Fibroblast of pulmonary artery (primary cell): ENCODE data around the gene ABCF2.

Experiments
- DNase-seq: peaks from one replicate; pipeline ENCODE4 v3.0.0-alpha.2; 2010; ENCODE audit warnings: low read depth
- H3K4me3 ChIP-seq: replicated peaks from 2 replicates; pipeline ENCODE4 v1.5.1; 2011; ENCODE audit warnings: low read depth, mild to moderate bottlenecking, control low read depth, low read length, moderate library complexity
- TF ChIP-seq, protein P1 (sequence below): IDR thresholded peaks from 2 replicates; pipeline ENCODE4 v1.5.1; 2011; ENCODE audit warnings: mild to moderate bottlenecking, control low read depth, low read length, inconsistent platforms; ENCODE audit errors: missing control alignments

The ABCF2 gene

GRCh38 chr7:151208253-151208862 is 18.6 kb downstream of the ABCF2 start:
- H3K4me3 ChIP-seq = no peak overlapping the region
- no peak for DNase-seq
- TF ChIP-seq, protein P1, sequence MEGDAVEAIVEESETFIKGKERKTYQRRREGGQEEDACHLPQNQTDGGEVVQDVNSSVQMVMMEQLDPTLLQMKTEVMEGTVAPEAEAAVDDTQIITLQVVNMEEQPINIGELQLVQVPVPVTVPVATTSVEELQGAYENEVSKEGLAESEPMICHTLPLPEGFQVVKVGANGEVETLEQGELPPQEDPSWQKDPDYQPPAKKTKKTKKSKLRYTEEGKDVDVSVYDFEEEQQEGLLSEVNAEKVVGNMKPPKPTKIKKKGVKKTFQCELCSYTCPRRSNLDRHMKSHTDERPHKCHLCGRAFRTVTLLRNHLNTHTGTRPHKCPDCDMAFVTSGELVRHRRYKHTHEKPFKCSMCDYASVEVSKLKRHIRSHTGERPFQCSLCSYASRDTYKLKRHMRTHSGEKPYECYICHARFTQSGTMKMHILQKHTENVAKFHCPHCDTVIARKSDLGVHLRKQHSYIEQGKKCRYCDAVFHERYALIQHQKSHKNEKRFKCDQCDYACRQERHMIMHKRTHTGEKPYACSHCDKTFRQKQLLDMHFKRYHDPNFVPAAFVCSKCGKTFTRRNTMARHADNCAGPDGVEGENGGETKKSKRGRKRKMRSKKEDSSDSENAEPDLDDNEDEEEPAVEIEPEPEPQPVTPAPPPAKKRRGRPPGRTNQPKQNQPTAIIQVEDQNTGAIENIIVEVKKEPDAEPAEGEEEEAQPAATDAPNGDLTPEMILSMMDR = no peak

- DNase-seq = no peak
- TF ChIP-seq, protein P1 = no peak
- H3K4me3 ChIP-seq = no peak overlapping the region
Measured at GRCh38 chr7:151207804-151208203, 19.2 kb downstream of the ABCF2 start.

DNA sequence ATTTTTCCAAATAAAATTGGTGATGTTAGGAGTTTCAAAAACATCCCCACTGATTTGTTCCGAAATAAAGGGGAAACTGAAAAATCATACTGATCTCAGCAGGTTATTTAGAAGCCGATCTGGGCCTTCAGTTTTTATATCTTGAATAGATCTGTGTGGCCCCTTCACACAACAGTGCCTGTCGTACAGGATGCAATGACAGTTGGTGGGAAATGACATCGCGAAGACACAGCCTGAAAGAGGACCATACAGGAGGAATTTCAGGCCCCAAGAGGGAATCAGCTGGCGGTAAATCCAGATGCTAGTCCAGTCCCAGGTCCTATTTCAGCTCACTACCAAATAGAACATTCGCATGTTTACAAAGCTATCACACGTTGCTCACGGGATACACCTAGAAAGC is 19.7 kb downstream of the ABCF2 start:
- TF ChIP-seq, protein P1 = no peak
- H3K4me3 ChIP-seq = no peak overlapping the region
- no peak for DNase-seq

DNA sequence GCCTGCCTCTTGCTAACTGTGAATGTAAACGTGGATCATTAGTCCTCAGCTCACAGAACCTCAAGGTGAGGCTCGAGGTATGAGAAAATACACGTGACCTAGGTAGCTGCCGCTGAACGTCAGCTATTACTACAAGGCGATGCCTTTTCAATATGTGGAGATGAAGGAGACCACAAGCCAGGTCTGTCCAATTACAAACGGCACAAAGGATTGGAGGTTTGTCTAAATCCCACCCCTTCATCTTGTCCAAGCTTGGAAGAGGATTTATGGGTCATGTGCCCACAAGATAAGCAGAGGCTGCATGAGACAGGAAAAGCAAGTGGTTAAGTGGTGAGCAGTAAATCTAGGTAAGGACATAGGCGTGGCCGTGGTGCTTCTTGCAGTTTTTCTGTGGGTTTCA is 20.1 kb downstream of the ABCF2 start:
- no peak overlapping the region for H3K4me3 ChIP-seq
- no peak for DNase-seq
- TF ChIP-seq, protein P1 = no peak

DNA sequence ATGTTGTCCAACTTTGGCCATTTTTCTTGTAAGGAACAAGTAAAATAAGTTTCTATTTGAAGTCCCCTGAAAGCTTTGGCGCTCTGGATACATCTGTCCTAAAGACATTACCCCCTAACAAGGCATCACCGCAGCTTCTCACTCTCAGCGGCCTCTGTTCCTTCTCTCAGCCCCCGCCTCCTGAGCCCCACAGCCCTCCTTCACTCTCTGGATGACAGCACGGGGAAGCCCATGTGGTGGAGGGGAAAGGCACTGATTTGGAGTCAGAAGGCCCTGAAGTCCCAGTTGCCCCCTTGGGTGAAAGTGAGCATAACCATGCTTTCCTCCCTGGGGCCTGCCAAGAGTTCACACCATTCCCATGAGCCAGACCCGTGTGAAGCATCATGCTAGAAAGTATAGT is 21.3 kb downstream of the ABCF2 start:
- DNase-seq = no peak
- TF ChIP-seq, protein P1 = no peak
- H3K4me3 ChIP-seq = no peak overlapping the region

DNA sequence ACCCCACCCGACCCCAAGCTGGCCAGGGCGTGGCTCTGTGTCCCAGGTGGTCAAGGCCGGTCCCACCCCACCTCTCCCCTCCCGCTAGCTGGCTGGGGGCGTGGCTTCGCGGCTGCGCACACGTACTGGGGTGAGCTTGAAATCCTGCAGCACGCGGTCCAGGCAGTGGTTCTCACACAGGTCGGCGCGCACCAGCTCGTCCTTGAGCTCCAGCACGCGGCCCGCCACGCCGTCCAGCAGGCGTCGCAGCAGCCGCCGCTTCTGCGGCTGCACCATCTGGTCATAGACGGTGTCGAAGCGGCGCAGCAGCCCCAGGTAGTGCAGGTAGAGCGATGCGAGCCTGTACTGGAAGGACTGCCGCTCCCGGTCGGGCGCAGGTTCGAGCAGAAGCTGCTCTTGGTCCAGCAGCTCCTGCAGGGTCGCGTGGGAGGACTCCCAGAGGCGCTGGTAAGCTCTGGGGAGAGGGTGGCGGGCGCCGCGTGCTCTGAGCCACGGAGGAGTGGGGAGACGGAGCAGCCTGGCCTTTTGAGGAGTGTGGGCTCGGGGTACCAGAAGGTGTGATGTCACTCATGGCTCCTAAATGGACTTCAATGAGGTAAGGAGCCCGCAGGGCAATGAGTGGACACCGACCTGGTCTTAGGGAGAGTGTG is 22.5 kb downstream of the ABCF2 start:
- H3K4me3 ChIP-seq = no peak overlapping the region
- DNase-seq = no peak
- TF ChIP-seq, protein P1 = no peak

GRCh38 chr7:151202836-151203235 is 24.2 kb downstream of the ABCF2 start:
- TF ChIP-seq, protein P1 = no peak
- no peak overlapping the region for H3K4me3 ChIP-seq
- DNase-seq = no peak
